BJ (cell line): ENCODE measurements around the gene CHN2. TPM values are rescaled to one million over a fixed set of nuclear protein-coding genes. Genes with fewer than 3 reads are reported as not detected.

ENCODE experiments used
- CTCF ChIA-PET: fragments of 350-600 bp; formaldehyde crosslinking; extraction: SDS; loops from one replicate; lab custom pipeline; 2021; ENCODE audit warnings: antibody characterized with exemption, inconsistent platforms; lab: Yijun Ruan, JAX
- POLR2A ChIA-PET: fragments of 300-600 bp; sonication (Branson Sonifier 250); formaldehyde crosslinking; extraction: SDS; loops from one replicate; lab custom pipeline; 2021; ENCODE audit warnings: antibody characterized with exemption; lab: Charles Lee
- DNase-seq: peaks from one replicate; pipeline ENCODE4 v3.0.0-alpha.2; 2011; ENCODE audit warnings: low read depth
- H3K27me3 ChIP-seq: 2 replicates; pipeline ENCODE4 v1.6.0; 2011; ENCODE audit warnings: low read length; ENCODE audit not compliant: control insufficient read depth, insufficient read depth
- H3K36me3 ChIP-seq: 2 replicates; pipeline ENCODE4 v1.5.1; 2011; ENCODE audit warnings: low read length; ENCODE audit not compliant: control insufficient read depth, insufficient read depth
- H3K4me3 ChIP-seq: 2 replicates; pipeline ENCODE4 v1.5.1; 2011; ENCODE audit warnings: low read depth, mild to moderate bottlenecking, control low read depth, low read length
- CTCF ChIP-seq: IDR thresholded peaks from 2 replicates; pipeline ENCODE4 v1.5.1; 2011; ENCODE audit warnings: low read depth, mild to moderate bottlenecking, control low read depth, inconsistent platforms, low read length, moderate library complexity; ENCODE audit not compliant: insufficient read depth
- polyA plus RNA-seq: library from polyadenylated mRNA; depleted of rRNA; stranded (reverse); fragments of >200 nt; gene quantifications from 2 replicates; pipeline ENCODE4 v1.2.3, GENCODE V29; 2011

The CHN2 gene
- polyA plus RNA-seq, 1 experiment = not detected

DNA sequence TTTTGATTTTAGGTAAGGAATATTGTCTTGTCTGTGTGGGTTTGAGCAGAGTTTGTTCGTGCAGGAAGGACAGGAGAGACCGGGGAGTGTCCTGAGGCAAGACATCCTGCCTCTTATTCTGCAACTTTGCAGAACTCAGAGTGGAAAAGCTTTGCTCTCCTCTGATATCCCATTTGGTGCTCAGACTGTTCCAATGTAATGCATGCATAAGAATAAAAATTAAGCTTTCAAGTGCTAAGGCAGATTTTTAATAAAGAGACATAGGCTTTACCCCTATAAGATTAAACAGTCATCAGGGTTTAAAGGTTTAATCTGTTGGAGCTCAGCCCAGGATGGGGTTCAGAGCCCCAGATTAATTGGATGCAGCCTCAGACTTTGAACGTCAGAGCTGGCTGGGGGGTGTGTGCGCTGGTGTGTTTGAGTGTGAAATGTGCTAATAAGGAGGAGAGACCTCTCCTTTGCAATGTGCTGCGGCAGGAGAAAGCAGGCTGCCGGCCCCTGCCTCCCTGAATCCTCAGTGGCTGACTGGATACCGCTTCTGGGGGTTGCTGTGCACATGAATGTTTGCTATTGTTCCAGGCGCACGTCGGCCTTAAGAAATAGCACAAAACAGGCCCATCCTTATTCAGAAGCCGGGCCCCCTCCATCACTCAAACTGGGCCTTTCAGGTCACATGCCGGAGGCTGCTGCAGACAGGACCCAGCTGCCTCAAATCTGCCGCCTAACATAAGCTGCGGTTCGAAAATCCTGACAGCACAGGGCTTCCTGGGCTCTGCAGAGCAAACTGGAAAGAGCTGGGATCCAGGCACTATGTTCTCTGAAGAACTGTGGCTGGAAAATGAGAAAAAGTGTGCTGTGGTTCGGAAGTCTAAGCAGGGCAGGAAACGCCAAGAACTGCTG is 285.0 kb downstream of the CHN2 start:
- no peak overlapping the region for H3K4me3 ChIP-seq
- CTCF ChIA-PET = interaction anchor here (1.5 kb wide), 1 partner anchor 23 kb away, joined by 3 read pairs; no protein-coding TSS in a partner anchor
- no peak for TF ChIP-seq CTCF
- POLR2A ChIA-PET = no interaction called here
- H3K36me3 ChIP-seq = no peaks in the 10 kb centered on the region
- H3K27me3 ChIP-seq = peaks cover 3% of the 10 kb centered on the region; the same call in 1 of the 2 replicates
- DNase-seq = no peak

GRCh38 chr7:29480451-29480850 is 285.9 kb downstream of the CHN2 start:
- ChIA-PET POLR2A (no interaction called here), CTCF (no interaction called here)
- Histone ChIP-seq H3K36me3 (no peaks in the 10 kb centered on the region), H3K27me3 (peaks cover 3% of the 10 kb centered on the region; the same call in 1 of the 2 replicates), H3K4me3 (no peak overlapping the region)
- no peak for DNase-seq
- TF ChIP-seq CTCF = no peak

GRCh38 chr7:29480934-29481651 is 286.5 kb downstream of the CHN2 start:
- ChIA-PET POLR2A (no interaction called here), CTCF (interaction anchor here (1.1 kb wide), 1 partner anchor 10 kb away, joined by 3 read pairs; no protein-coding TSS in a partner anchor)

DNA sequence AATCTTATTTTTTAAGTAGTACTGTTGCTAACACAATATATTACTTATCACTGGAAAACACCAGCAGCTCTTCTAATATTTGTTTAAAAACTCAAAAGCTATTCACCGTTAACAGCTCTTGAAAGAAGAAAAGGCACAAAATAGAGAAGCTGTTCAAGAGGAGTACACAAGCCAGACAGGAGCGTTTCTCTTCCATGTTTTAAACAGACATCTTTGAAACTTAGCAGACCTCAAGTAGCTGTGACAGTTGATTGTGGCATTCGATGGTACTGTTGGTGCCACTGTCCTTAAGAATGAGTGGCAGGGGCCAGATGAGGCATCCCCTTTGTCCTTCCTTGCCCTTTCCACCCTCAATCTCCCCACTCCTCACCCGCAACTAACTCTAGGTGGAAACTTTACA is 287.5 kb downstream of the CHN2 start:
- TF ChIP-seq CTCF = no peak
- no peak overlapping the region for H3K4me3 ChIP-seq
- POLR2A ChIA-PET = no interaction called here
- CTCF ChIA-PET = interaction anchor here (1.1 kb wide), 1 partner anchor 9 kb away, joined by 3 read pairs; no protein-coding TSS in a partner anchor
- peaks cover 3% of the 10 kb centered on the region; the same call in 1 of the 2 replicates for H3K27me3 ChIP-seq
- no peak for DNase-seq
- H3K36me3 ChIP-seq = no peaks in the 10 kb centered on the region

More at GRCh38 chr7:29480934-29481651, 286.5 kb downstream of the CHN2 start:
- no peak for TF ChIP-seq CTCF
- DNase-seq = no peak
- no peak overlapping the region for H3K4me3 ChIP-seq
- no peaks in the 10 kb centered on the region for H3K36me3 ChIP-seq
- H3K27me3 ChIP-seq = peaks cover 3% of the 10 kb centered on the region; the same call in 1 of the 2 replicates
